PC-3 (cell line): ENCODE measurements around the gene SLC51A. TPM values are rescaled to one million over a fixed set of nuclear protein-coding genes. Genes with fewer than 3 reads are reported as not detected.

Source experiments
- ATAC-seq: fragments of 200-7000 bp; cut with Tn5 transposase; 2 replicates; pipeline ENCODE4 v1.9.1; 2020; ENCODE audit warnings: mild to moderate bottlenecking, moderate library complexity
- BruUV-seq: library from RNA; stranded (reverse); fragments of 400-500 nt; replicated peaks from 2 replicates; lab custom pipeline; 2021; lab: Mats Ljungman, UMichigan
- CTCF ChIA-PET: fragments of 300-600 bp; sonication (Branson Sonifier 250); formaldehyde crosslinking; loops from one replicate; lab custom pipeline; 2022; ENCODE audit warnings: antibody characterized with exemption; lab: Charles Lee
- POLR2A ChIA-PET: fragments of 300-600 bp; sonication (Branson Sonifier 250); formaldehyde crosslinking; loops from one replicate; lab custom pipeline; 2022; ENCODE audit warnings: antibody characterized with exemption; ENCODE audit not compliant: unreplicated experiment; lab: Charles Lee
- DNase-seq: peaks from one replicate; pipeline ENCODE4 v3.0.0-alpha.2; 2015
- H2AFZ ChIP-seq: fragments of 300-600 bp; sonication (generic); 2 replicates; pipeline ENCODE4 v1.6.0; 2016; ENCODE audit warnings: antibody characterized with exemption, low read length
- H3F3A ChIP-seq: fragments of 300-600 bp; sonication (generic); one replicate; pipeline ENCODE4 v1.6.0; 2017; ENCODE audit warnings: antibody characterized with exemption, low read length, control low read depth, mild to moderate bottlenecking; ENCODE audit not compliant: unreplicated experiment
- H3K27ac ChIP-seq: fragments of 300-600 bp; sonication (generic); 2 replicates; pipeline ENCODE4 v1.5.1; 2016; ENCODE audit warnings: mild to moderate bottlenecking, low read length
- H3K27me3 ChIP-seq: fragments of 300-600 bp; sonication (generic); 2 replicates; pipeline ENCODE4 v1.6.1; 2016; ENCODE audit warnings: low read length, mixed read lengths
- H3K36me3 ChIP-seq: fragments of 300-600 bp; sonication (generic); 2 replicates; pipeline ENCODE4 v1.6.1; 2016; ENCODE audit warnings: low read depth, mixed run types, low read length, mixed read lengths
- H3K4me1 ChIP-seq: fragments of 300-600 bp; sonication (generic); 2 replicates; pipeline ENCODE4 v1.5.1; 2016; ENCODE audit warnings: low read length; ENCODE audit not compliant: insufficient read depth
- H3K4me2 ChIP-seq: fragments of 300-600 bp; sonication (generic); 2 replicates; pipeline ENCODE4 v1.6.0; 2016; ENCODE audit warnings: low read length
- H3K4me3 ChIP-seq: fragments of 300-600 bp; sonication (generic); 2 replicates; pipeline ENCODE4 v1.5.1; 2016; ENCODE audit warnings: mild to moderate bottlenecking, low read length, mixed read lengths
- H3K79me2 ChIP-seq: fragments of 300-600 bp; sonication (generic); 2 replicates; pipeline ENCODE4 v1.6.1; 2017; ENCODE audit warnings: low read length, mixed read lengths
- H3K9ac ChIP-seq: fragments of 300-600 bp; sonication (generic); 2 replicates; pipeline ENCODE4 v1.6.0; 2016; ENCODE audit warnings: mild to moderate bottlenecking, low read length
- H3K9me2 ChIP-seq: fragments of 300-600 bp; sonication (generic); replicated peaks from 2 replicates; pipeline ENCODE4 v1.6.1; 2016; ENCODE audit warnings: mixed run types, low read length, mixed read lengths
- H3K9me3 ChIP-seq: fragments of 300-600 bp; sonication (generic); 2 replicates; pipeline ENCODE4 v1.6.1; 2016; ENCODE audit warnings: low read length, mixed read lengths
- H4K20me1 ChIP-seq: fragments of 300-600 bp; sonication (generic); 2 replicates; pipeline ENCODE4 v1.6.1; 2016; ENCODE audit warnings: low read length, mixed read lengths
- CTCF ChIP-seq: fragments of 300-600 bp; sonication (generic); conservative IDR thresholded peaks from 2 replicates; pipeline ENCODE4 v1.5.1; 2017; ENCODE audit warnings: antibody characterized with exemption, low read depth, mild to moderate bottlenecking, low read length
- EZH2 ChIP-seq: fragments of 300-600 bp; sonication (generic); IDR thresholded peaks from one replicate; pipeline ENCODE4 v1.6.1; 2017; ENCODE audit warnings: antibody characterized with exemption, mild to moderate bottlenecking, low read length; ENCODE audit not compliant: unreplicated experiment
- EZH2phosphoT487 ChIP-seq: fragments of 300-600 bp; sonication (generic); IDR thresholded peaks from 2 replicates; pipeline ENCODE4 v1.6.1; 2018; ENCODE audit warnings: mild to moderate bottlenecking, antibody characterized with exemption, low read length, borderline replicate concordance
- intact Hi-C: fragments of 100-400 bp; cut with micrococcal nuclease; formaldehyde crosslinking; loops from 2 replicates; pipeline ENCODE4 v1.9.0; 2023
- total RNA-seq: library from RNA; depleted of rRNA; stranded (reverse); fragments of >200 nt; gene quantifications from 2 replicates; pipeline ENCODE4 v1.2.3, GENCODE V29; 2014

The SLC51A gene
- total RNA-seq, 1 experiment from 2014 or later: 9.7 TPM

GRCh38 chr3:196232154-196232881, 16.0 kb downstream of the SLC51A start:
- H3K9me3 ChIP-seq: no peaks in the 10 kb centered on the region
- no peaks in the 10 kb centered on the region for H3K79me2 ChIP-seq
- H3K4me2 ChIP-seq: no peak overlapping the region
- H2AFZ ChIP-seq: no peak overlapping the region
- H3K9ac ChIP-seq: no peak overlapping the region
- TF ChIP-seq CTCF (no peak), EZH2phosphoT487 (no peak), EZH2 (no peak)
- intact Hi-C loops: no loop called here
- H3K27me3 ChIP-seq: no peaks in the 10 kb centered on the region
- no peak overlapping the region for H3K4me3 ChIP-seq
- no peaks in the 10 kb centered on the region for H3K9me2 ChIP-seq
- H3K4me1 ChIP-seq: no peaks in the 10 kb centered on the region
- peaks cover 10% of the 10 kb centered on the region; the same call in 1 of the 2 replicates for H3K36me3 ChIP-seq
- DNase-seq (no peak), ATAC-seq (no peak)
- CTCF ChIA-PET: no interaction called here
- POLR2A ChIA-PET: no interaction called here
- no peaks in the 10 kb centered on the region for H4K20me1 ChIP-seq
- no peaks in the 10 kb centered on the region for H3F3A ChIP-seq
- no TSS peak for BruUV-seq
- no peak overlapping the region for H3K27ac ChIP-seq

DNA sequence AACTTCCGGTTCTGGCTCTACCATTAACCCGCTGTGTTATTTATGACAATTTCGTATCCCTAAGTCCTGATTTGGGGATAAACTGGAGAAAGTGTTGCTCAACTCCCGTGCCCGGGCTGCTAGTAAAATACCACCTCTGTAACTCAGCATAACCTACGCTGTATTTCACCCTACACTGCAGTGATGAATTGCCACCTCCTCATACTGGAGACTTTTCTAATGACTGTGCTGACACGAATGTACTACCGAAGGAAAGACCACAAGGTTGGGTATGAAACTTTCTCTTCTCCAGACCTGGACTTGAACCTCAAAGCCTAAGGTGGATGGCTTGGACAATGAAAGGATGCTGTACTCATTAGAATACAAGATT, 16.5 kb downstream of the SLC51A start:
- Histone ChIP-seq H4K20me1 (no peaks in the 10 kb centered on the region), H3K36me3 (peaks cover 13% of the 10 kb centered on the region; the same call in 1 of the 2 replicates), H3K9me2 (no peaks in the 10 kb centered on the region), H3K9me3 (no peaks in the 10 kb centered on the region), H3K79me2 (no peaks in the 10 kb centered on the region), H2AFZ (no peak overlapping the region), H3K27ac (no peak overlapping the region), H3K4me2 (no peak overlapping the region), H3K4me1 (no peaks in the 10 kb centered on the region), H3K4me3 (no peak overlapping the region), H3K9ac (no peak overlapping the region), H3K27me3 (no peaks in the 10 kb centered on the region), H3F3A (no peaks in the 10 kb centered on the region)
- ChIA-PET CTCF (no interaction called here), POLR2A (no interaction called here)
- DNase-seq (no peak), ATAC-seq (no peak)
- TF ChIP-seq EZH2 (no peak), EZH2phosphoT487 (no peak), CTCF (no peak)
- no TSS peak for BruUV-seq
- intact Hi-C loops: no loop called here

DNA sequence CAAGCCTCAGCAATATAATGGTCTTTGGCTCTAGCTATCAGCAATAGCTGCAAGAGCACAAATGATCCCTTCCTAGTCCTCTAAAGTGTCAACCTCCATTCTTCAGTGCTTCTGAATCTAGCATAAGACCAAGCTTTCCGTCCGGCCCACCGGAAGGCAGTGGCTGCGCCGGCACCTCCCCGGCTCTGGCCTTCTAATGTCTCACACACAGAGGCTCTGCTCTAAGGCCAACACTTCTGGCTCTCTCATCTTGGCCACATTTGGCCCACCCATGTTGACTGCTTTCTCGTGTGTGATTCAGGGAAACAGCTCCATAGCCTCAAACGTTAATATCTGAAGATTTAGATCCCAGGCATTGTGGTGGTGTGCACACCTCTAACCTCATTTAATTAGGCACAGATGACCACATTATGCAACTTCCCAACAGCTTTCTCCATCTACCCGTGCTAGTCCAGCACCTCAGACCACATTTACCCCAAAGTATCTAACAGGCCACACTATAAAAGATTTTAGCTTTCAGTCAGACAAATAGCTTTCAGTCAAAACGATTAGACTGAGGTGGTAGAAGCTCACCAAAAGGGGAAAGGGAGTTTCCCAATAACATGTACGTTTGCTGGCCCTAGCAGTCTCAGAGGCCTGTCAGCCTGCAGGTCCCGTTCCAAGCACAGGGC, 19.3 kb downstream of the SLC51A start:
- BruUV-seq: no TSS peak
- Histone ChIP-seq H3K4me2 (no peak overlapping the region), H3K4me1 (no peaks in the 10 kb centered on the region), H3K79me2 (no peaks in the 10 kb centered on the region), H3K9me2 (no peaks in the 10 kb centered on the region), H3K4me3 (no peak overlapping the region), H3K27ac (no peak overlapping the region), H3K27me3 (no peaks in the 10 kb centered on the region), H3K36me3 (peaks cover 22% of the 10 kb centered on the region; the same call in 1 of the 2 replicates), H3K9ac (no peak overlapping the region), H3F3A (no peaks in the 10 kb centered on the region), H4K20me1 (no peaks in the 10 kb centered on the region), H2AFZ (no peak overlapping the region), H3K9me3 (no peaks in the 10 kb centered on the region)
- ATAC-seq (no peak), DNase-seq (no peak)
- POLR2A ChIA-PET: no interaction called here
- TF ChIP-seq EZH2 (no peak), EZH2phosphoT487 (no peak), CTCF (no peak)
- CTCF ChIA-PET: no interaction called here
- intact Hi-C loops: no loop called here
